ENCODE measurements around the gene RETREG1.
"Not testable (repeated sequence)": the region's sequence is repeated elsewhere in the genome, so short reads cannot be mapped to it uniquely, and the experiment has no call there.

Gene RETREG1

GRCh38 chr5:16543206-16543605, 73.6 kb downstream of the RETREG1 start:
- not testable (repeated sequence) for H3K36me3 Mint-ChIP-seq; H3K27ac Mint-ChIP-seq; H3K27me3 Mint-ChIP-seq; H3K9me3 Mint-ChIP-seq (ENCODE audit: low read depth); H3K4me3 Mint-ChIP-seq
- peaks cover 79% of the 10 kb centered on the region for H3K4me1 Mint-ChIP-seq (ENCODE audit: low read depth)

GRCh38 chr5:16542236-16542635, 74.6 kb downstream of the RETREG1 start:
- Mint-ChIP-seq H3K27me3 (no peaks in the 10 kb centered on the region), H3K9me3 (ENCODE audit: low read depth) (no peaks in the 10 kb centered on the region), H3K4me1 (ENCODE audit: low read depth) (peaks cover 77% of the 10 kb centered on the region), H3K27ac (no peak overlapping the region), H3K36me3 (peaks cover 5% of the 10 kb centered on the region), H3K4me3 (no peak overlapping the region)

- not testable (repeated sequence) for H3K36me3 Mint-ChIP-seq; H3K27me3 Mint-ChIP-seq; H3K9me3 Mint-ChIP-seq (ENCODE audit: low read depth); H3K4me3 Mint-ChIP-seq
- H3K4me1 Mint-ChIP-seq (ENCODE audit: low read depth): peaks cover 76% of the 10 kb centered on the region
- H3K27ac Mint-ChIP-seq: peak overlapping the region; percentile 73
Observed at GRCh38 chr5:16541592-16541991, 75.2 kb downstream of the RETREG1 start.

- H3K9me3 Mint-ChIP-seq (ENCODE audit: low read depth): no peaks in the 10 kb centered on the region
- H3K36me3 Mint-ChIP-seq: peaks cover 2% of the 10 kb centered on the region
- H3K27me3 Mint-ChIP-seq: no peaks in the 10 kb centered on the region
- no peak overlapping the region for H3K4me3 Mint-ChIP-seq
- peak overlapping the region; percentile 54 for H3K27ac Mint-ChIP-seq
- H3K4me1 Mint-ChIP-seq (ENCODE audit: low read depth): peaks cover 79% of the 10 kb centered on the region
Observed at GRCh38 chr5:16540421-16540820, 76.4 kb downstream of the RETREG1 start.

- peaks cover 4% of the 10 kb centered on the region for H3K36me3 Mint-ChIP-seq
- peak overlapping the region; percentile 28 for H3K27ac Mint-ChIP-seq
- no peaks in the 10 kb centered on the region for H3K27me3 Mint-ChIP-seq
- no peaks in the 10 kb centered on the region for H3K9me3 Mint-ChIP-seq (ENCODE audit: low read depth)
- no peak overlapping the region for H3K4me3 Mint-ChIP-seq
- peaks cover 77% of the 10 kb centered on the region for H3K4me1 Mint-ChIP-seq (ENCODE audit: low read depth)
Observed at GRCh38 chr5:16539169-16539666, 77.6 kb downstream of the RETREG1 start.

GRCh38 chr5:16538006-16538405, 78.8 kb downstream of the RETREG1 start:
- Mint-ChIP-seq H3K27ac (no peak overlapping the region), H3K9me3 (ENCODE audit: low read depth) (no peaks in the 10 kb centered on the region), H3K27me3 (no peaks in the 10 kb centered on the region), H3K4me1 (ENCODE audit: low read depth) (peaks cover 73% of the 10 kb centered on the region), H3K36me3 (peaks cover 5% of the 10 kb centered on the region), H3K4me3 (no peak overlapping the region)

- H3K36me3 Mint-ChIP-seq: peaks cover 5% of the 10 kb centered on the region
- H3K27ac Mint-ChIP-seq: peak overlapping the region; percentile 46
- H3K4me3 Mint-ChIP-seq: no peak overlapping the region
- H3K4me1 Mint-ChIP-seq (ENCODE audit: low read depth): peaks cover 68% of the 10 kb centered on the region
- H3K27me3 Mint-ChIP-seq: no peaks in the 10 kb centered on the region
- no peaks in the 10 kb centered on the region for H3K9me3 Mint-ChIP-seq (ENCODE audit: low read depth)
Observed at GRCh38 chr5:16536818-16537217, 80.0 kb downstream of the RETREG1 start.

- Mint-ChIP-seq H3K4me3 (no peak overlapping the region), H3K36me3 (peaks cover 5% of the 10 kb centered on the region), H3K9me3 (ENCODE audit: low read depth) (no peaks in the 10 kb centered on the region), H3K4me1 (ENCODE audit: low read depth) (peaks cover 69% of the 10 kb centered on the region), H3K27me3 (no peaks in the 10 kb centered on the region), H3K27ac (no peak overlapping the region)
Observed at GRCh38 chr5:16536246-16536645, 80.6 kb downstream of the RETREG1 start.

GRCh38 chr5:16534280-16534679, 82.5 kb downstream of the RETREG1 start:
- H3K27me3 Mint-ChIP-seq: no peaks in the 10 kb centered on the region
- H3K27ac Mint-ChIP-seq: peak overlapping the region; percentile 58
- no peak overlapping the region for H3K4me3 Mint-ChIP-seq
- H3K4me1 Mint-ChIP-seq (ENCODE audit: low read depth): peaks cover 58% of the 10 kb centered on the region
- peaks cover 5% of the 10 kb centered on the region for H3K36me3 Mint-ChIP-seq
- H3K9me3 Mint-ChIP-seq (ENCODE audit: low read depth): no peaks in the 10 kb centered on the region

- Mint-ChIP-seq H3K4me3 (no peak overlapping the region), H3K27me3 (no peaks in the 10 kb centered on the region), H3K27ac (no peak overlapping the region), H3K36me3 (peaks cover 8% of the 10 kb centered on the region), H3K9me3 (ENCODE audit: low read depth) (no peaks in the 10 kb centered on the region), H3K4me1 (ENCODE audit: low read depth) (peaks cover 51% of the 10 kb centered on the region)
Observed at GRCh38 chr5:16531063-16531648, 85.6 kb downstream of the RETREG1 start.

GRCh38 chr5:16529306-16529705, 87.5 kb downstream of the RETREG1 start:
- Mint-ChIP-seq H3K36me3 (peaks cover 6% of the 10 kb centered on the region), H3K9me3 (ENCODE audit: low read depth) (no peaks in the 10 kb centered on the region), H3K4me1 (ENCODE audit: low read depth) (peaks cover 55% of the 10 kb centered on the region)

GRCh38 chr5:16528382-16529110, 88.3 kb downstream of the RETREG1 start:
- H3K9me3 Mint-ChIP-seq (ENCODE audit: low read depth): no peaks in the 10 kb centered on the region
- no peak overlapping the region for H3K27ac Mint-ChIP-seq
- peaks cover 56% of the 10 kb centered on the region for H3K4me1 Mint-ChIP-seq (ENCODE audit: low read depth)
- H3K4me3 Mint-ChIP-seq: no peak overlapping the region
- peaks cover 10% of the 10 kb centered on the region for H3K36me3 Mint-ChIP-seq
- no peaks in the 10 kb centered on the region for H3K27me3 Mint-ChIP-seq

More at GRCh38 chr5:16529306-16529705, 87.5 kb downstream of the RETREG1 start:
- Mint-ChIP-seq H3K27ac (no peak overlapping the region), H3K4me3 (no peak overlapping the region), H3K27me3 (no peaks in the 10 kb centered on the region)

- Mint-ChIP-seq H3K4me3 (no peak overlapping the region), H3K9me3 (ENCODE audit: low read depth) (no peaks in the 10 kb centered on the region), H3K27me3 (no peaks in the 10 kb centered on the region), H3K27ac (no peak overlapping the region), H3K36me3 (peaks cover 13% of the 10 kb centered on the region), H3K4me1 (ENCODE audit: low read depth) (peaks cover 64% of the 10 kb centered on the region)
Observed at GRCh38 chr5:16525651-16526050, 91.1 kb downstream of the RETREG1 start.

- Mint-ChIP-seq H3K9me3 (ENCODE audit: low read depth) (no peaks in the 10 kb centered on the region), H3K36me3 (peaks cover 13% of the 10 kb centered on the region), H3K4me1 (ENCODE audit: low read depth) (peaks cover 65% of the 10 kb centered on the region), H3K27ac (no peak overlapping the region), H3K4me3 (no peak overlapping the region), H3K27me3 (no peaks in the 10 kb centered on the region)
Observed at GRCh38 chr5:16524286-16524685, 92.5 kb downstream of the RETREG1 start.

- Mint-ChIP-seq H3K9me3 (ENCODE audit: low read depth) (no peaks in the 10 kb centered on the region), H3K4me3 (no peak overlapping the region), H3K4me1 (ENCODE audit: low read depth) (peaks cover 65% of the 10 kb centered on the region), H3K36me3 (peaks cover 13% of the 10 kb centered on the region), H3K27ac (no peak overlapping the region), H3K27me3 (no peaks in the 10 kb centered on the region)
Observed at GRCh38 chr5:16521521-16522483, 95.0 kb downstream of the RETREG1 start.

All from activated naive CD8-positive, alpha-beta T cell (primary cell).